LoVo (cell line): ENCODE measurements around the gene NUS1.
"Not testable (repeated sequence)": the region's sequence is repeated elsewhere in the genome, so short reads cannot be mapped to it uniquely, and the experiment has no call there.

Experiments
- DNase-seq: peaks from one replicate; pipeline ENCODE4 v3.0.0-alpha.2; 2016; ENCODE audit warnings: low spot score

NUS1 gene

GRCh38 chr6:117718895-117719294 is 43.6 kb downstream of the NUS1 start:
- DNase-seq, result no peak

DNA sequence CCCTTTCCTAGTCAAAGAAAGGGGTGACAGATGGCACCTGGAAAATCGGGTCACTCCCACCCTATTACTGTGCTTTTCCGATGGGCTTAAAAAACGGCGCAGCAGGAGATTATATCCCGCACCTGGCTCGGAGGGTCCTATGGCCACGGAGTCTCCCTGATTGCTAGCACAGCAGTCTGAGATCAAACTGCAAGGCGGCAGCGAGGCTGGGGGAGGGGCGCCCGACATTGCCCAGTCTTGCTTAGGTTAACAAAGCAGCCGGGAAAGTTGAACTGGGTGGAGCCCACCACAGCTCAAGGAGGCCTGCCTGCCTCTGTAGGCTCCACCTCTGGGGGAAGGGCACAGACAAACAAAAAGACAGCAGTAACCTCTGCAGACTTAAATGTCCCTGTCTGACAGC is 46.3 kb downstream of the NUS1 start:
- DNase-seq, result not testable (repeated sequence)

DNA sequence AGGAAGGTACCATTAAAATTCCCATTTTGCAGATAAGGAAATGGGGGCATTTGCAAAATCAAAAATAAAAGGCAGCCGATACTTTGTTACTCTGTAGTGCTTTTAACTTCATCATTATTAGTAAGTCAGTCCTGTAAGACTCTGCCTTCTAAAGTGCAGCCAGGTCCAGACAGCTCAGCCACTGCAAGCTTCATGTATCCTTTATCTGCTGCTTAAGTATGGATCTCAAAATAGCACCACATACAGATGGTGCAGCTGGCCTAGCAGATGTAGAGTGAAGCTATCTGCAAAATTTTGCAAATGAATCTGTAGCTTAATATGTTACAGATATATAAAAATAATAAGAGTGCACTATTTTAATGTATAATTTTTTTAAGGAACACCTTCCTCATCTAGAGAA is 53.4 kb downstream of the NUS1 start:
- DNase-seq, result no peak

DNA sequence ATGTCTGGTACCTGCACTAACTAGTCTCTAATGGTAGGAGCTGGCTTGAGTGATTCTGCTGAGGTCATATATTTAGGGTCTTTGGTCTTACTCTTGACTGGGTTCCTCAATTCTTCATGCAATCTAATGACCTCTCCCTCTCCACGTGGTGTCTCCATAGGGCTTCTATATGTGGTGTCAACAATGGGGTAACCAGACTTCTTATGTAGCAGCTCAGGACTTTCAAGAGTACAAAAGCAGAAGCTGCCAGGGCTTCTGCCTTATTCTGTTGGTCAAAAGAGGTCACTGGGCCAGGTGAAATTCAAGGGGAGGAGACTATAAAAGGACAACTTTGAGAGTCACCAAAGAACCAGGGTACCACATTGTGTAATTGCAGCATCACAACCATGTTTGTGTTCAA is 54.3 kb downstream of the NUS1 start:
- DNase-seq, result no peak

DNA sequence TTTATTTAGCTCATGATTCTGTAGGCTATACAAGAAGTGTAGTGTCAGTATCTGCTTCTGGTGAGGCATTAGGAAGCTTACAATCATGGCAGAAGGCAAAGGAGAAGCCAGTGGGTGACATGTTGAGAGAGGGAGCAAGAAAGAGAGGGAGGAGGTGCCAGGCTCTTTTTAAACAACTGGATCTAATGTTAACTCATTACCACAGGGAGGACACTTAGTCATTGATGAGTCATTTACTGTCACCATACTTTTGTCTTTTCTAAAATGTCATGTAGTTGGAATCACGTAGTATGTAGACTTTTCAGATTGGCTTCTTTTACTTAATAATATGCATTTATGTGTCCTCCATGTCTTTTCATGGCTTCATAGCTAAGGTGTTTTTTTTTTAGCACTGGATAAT is 58.1 kb downstream of the NUS1 start:
- no peak for DNase-seq

DNA sequence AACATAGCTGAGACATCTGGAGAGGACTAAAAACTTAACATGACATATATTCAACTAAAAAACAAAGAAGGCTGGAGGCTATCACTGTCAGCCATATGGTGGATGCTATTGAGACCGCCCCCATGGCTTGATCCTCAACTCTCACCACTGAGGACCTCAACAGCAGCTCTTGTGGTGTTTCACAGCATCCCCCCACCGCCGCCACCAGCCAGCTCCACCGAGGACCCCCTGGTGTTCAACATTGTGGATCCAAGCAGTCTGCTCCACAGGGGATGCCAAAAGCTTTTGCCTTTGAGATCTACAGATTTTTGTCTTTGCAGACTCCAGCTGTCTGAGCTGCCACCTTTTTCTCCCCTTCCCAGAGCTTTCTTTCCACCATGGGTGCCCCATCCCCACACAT is 64.6 kb downstream of the NUS1 start:
- DNase-seq, result no peak

DNA sequence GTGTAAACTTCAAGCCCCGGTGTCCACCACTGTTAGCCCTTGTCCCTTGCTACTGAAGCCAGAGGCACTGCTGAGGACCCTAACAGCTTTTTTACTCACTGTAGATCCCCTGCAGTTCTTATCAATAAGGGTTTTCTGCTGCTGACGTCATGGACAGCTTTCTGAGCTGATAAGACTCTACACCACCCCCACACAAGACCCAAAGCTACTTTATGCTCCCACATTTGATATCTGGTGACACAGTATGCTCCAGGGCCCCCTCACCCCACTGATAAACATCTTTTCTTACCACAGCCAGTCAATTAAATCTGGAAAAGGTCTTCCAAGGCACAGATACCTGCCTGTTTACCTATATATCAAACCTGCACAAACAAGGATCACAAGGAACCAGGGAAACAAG is 65.3 kb downstream of the NUS1 start:
- DNase-seq, result no peak

DNA sequence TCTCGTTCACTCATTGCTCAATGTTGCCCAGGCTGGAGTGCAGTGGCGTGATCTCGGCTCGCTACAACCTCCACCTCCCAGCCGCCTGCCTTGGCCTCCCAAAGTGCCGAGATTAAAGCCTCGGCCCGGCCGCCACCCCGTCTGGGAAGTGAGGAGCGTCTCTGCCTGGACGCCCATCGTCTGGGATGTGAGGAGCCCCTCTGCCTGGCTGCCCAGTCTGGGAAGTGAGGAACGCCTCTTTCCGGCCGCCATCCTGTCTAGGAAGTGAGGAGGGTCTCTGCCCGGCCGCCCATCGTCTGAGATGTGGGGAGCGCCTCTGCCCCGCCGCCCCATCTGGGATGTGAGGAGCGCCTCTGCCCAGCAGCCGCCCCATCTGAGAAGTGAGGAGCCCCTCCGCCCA is 75.4 kb downstream of the NUS1 start:
- DNase-seq, result not testable (repeated sequence)
